ENCODE measurements around the gene GP2. TPM values are rescaled to one million over a fixed set of nuclear protein-coding genes. Genes with fewer than 3 reads are reported as not detected.

Gene GP2
- total RNA-seq, 1 experiment from 2014 or later: not detected

GRCh38 chr16:20306401-20306800, 20.9 kb downstream of the GP2 start:
- H3K27ac Mint-ChIP-seq (ENCODE audit: unreplicated experiment): no peak overlapping the region
- ChIA-PET POLR2A (no interaction called here), CTCF (interaction anchor here (0.5 kb wide), 1 partner anchor 15 kb away, joined by 3 read pairs; no protein-coding TSS in a partner anchor)
- Histone ChIP-seq H3K36me3 (ENCODE audit: control insufficient read depth, insufficient read depth, low read length) (no peaks in the 10 kb centered on the region), H3K4me1 (no peaks in the 10 kb centered on the region), H3K27me3 (replicated peaks; ENCODE audit: control insufficient read depth, insufficient read depth, low read length) (no peaks in the 10 kb centered on the region), H3K4me3 (ENCODE audit: low read depth, low read length) (no peak overlapping the region), H3K9me3 (no peaks in the 10 kb centered on the region)
- H3K27me3 Mint-ChIP-seq (ENCODE audit: insufficient read depth, unreplicated experiment): peaks cover 23% of the 10 kb centered on the region
- H3K9me3 Mint-ChIP-seq (ENCODE audit: unreplicated experiment): no peaks in the 10 kb centered on the region
- intact Hi-C loops (cut with micrococcal nuclease; ENCODE audit: unreplicated experiment): no loop called here
- no peaks in the 10 kb centered on the region for H3K36me3 Mint-ChIP-seq (ENCODE audit: insufficient read depth, unreplicated experiment)
- BruUV-seq (replicated peaks): no TSS peak
- no peak for TF ChIP-seq CTCF (IDR thresholded peaks at IDR 0.05; ENCODE audit: insufficient read depth in 1 of 2, low read depth in 1 of 2, low read length in 1 of 2, severe bottlenecking in 1 of 2, unreplicated experiment in 1 of 2)
- DNase-seq: no peak
- H3K4me1 Mint-ChIP-seq (ENCODE audit: low read depth, unreplicated experiment): no peaks in the 10 kb centered on the region
- no peak overlapping the region for H3K4me3 Mint-ChIP-seq (ENCODE audit: unreplicated experiment)

- intact Hi-C loops (cut with micrococcal nuclease; ENCODE audit: unreplicated experiment): no loop called here
- H3K4me3 Mint-ChIP-seq (ENCODE audit: unreplicated experiment): no peak overlapping the region
- H3K27me3 Mint-ChIP-seq (ENCODE audit: insufficient read depth, unreplicated experiment): peaks cover 25% of the 10 kb centered on the region
- no peak for TF ChIP-seq CTCF (IDR thresholded peaks at IDR 0.05; ENCODE audit: insufficient read depth in 1 of 2, low read depth in 1 of 2, low read length in 1 of 2, severe bottlenecking in 1 of 2, unreplicated experiment in 1 of 2)
- Histone ChIP-seq H3K4me1 (no peaks in the 10 kb centered on the region), H3K36me3 (ENCODE audit: control insufficient read depth, insufficient read depth, low read length) (no peaks in the 10 kb centered on the region), H3K4me3 (ENCODE audit: low read depth, low read length) (no peak overlapping the region), H3K27me3 (replicated peaks; ENCODE audit: control insufficient read depth, insufficient read depth, low read length) (no peaks in the 10 kb centered on the region), H3K9me3 (no peaks in the 10 kb centered on the region)
- DNase-seq: no peak
- CTCF ChIA-PET: no interaction called here
- no peaks in the 10 kb centered on the region for H3K9me3 Mint-ChIP-seq (ENCODE audit: unreplicated experiment)
- H3K27ac Mint-ChIP-seq (ENCODE audit: unreplicated experiment): no peak overlapping the region
- no peaks in the 10 kb centered on the region for H3K36me3 Mint-ChIP-seq (ENCODE audit: insufficient read depth, unreplicated experiment)
- no TSS peak for BruUV-seq (replicated peaks)
- POLR2A ChIA-PET: no interaction called here
- no peaks in the 10 kb centered on the region for H3K4me1 Mint-ChIP-seq (ENCODE audit: low read depth, unreplicated experiment)
Observed at GRCh38 chr16:20303012-20303411, 24.3 kb downstream of the GP2 start.

GRCh38 chr16:20302389-20302788, 24.9 kb downstream of the GP2 start:
- Histone ChIP-seq H3K4me1 (no peaks in the 10 kb centered on the region), H3K36me3 (ENCODE audit: control insufficient read depth, insufficient read depth, low read length) (no peaks in the 10 kb centered on the region), H3K9me3 (no peaks in the 10 kb centered on the region), H3K27me3 (replicated peaks; ENCODE audit: control insufficient read depth, insufficient read depth, low read length) (no peaks in the 10 kb centered on the region), H3K4me3 (ENCODE audit: low read depth, low read length) (no peak overlapping the region)
- no peaks in the 10 kb centered on the region for H3K4me1 Mint-ChIP-seq (ENCODE audit: low read depth, unreplicated experiment)
- ChIA-PET POLR2A (no interaction called here), CTCF (interaction anchor here (4.0 kb wide), 1 partner anchor 395 kb away, joined by 77 read pairs; no protein-coding TSS in a partner anchor)
- no peaks in the 10 kb centered on the region for H3K36me3 Mint-ChIP-seq (ENCODE audit: insufficient read depth, unreplicated experiment)
- peaks cover 28% of the 10 kb centered on the region for H3K27me3 Mint-ChIP-seq (ENCODE audit: insufficient read depth, unreplicated experiment)
- no peak overlapping the region for H3K4me3 Mint-ChIP-seq (ENCODE audit: unreplicated experiment)
- DNase-seq: no peak
- no peak overlapping the region for H3K27ac Mint-ChIP-seq (ENCODE audit: unreplicated experiment)
- no peaks in the 10 kb centered on the region for H3K9me3 Mint-ChIP-seq (ENCODE audit: unreplicated experiment)
- no peak for TF ChIP-seq CTCF (IDR thresholded peaks at IDR 0.05; ENCODE audit: insufficient read depth in 1 of 2, low read depth in 1 of 2, low read length in 1 of 2, severe bottlenecking in 1 of 2, unreplicated experiment in 1 of 2)
- no TSS peak for BruUV-seq (replicated peaks)
- intact Hi-C loops (cut with micrococcal nuclease; ENCODE audit: unreplicated experiment): no loop called here
